Sigmoid colon (tissue), 7 donors: ENCODE results near the gene ACSS2. TPM values are rescaled to one million over a fixed set of nuclear protein-coding genes. Genes with fewer than 3 reads are reported as not detected.
"Not testable (repeated sequence)": the region's sequence is repeated elsewhere in the genome, so short reads cannot be mapped to it uniquely, and the experiment has no call there.

ENCODE experiments used
- DNase-seq: peaks from one replicate; pipeline ENCODE4 v3.0.0-alpha.2; 2019
- H3K27ac ChIP-seq, 4 donors: fragments of 200-600 bp; sonication (generic); one replicate each; pipeline ENCODE4 v1.5.1; 2016 to 2019; ENCODE audit warnings: mild to moderate bottlenecking in 1 of 4
- H3K27me3 ChIP-seq, 3 donors: fragments of 200-600 bp; sonication (generic); one replicate each; pipeline ENCODE4 v1.5.1; 2019; ENCODE audit warnings: mild to moderate bottlenecking in 1 of 3
- H3K36me3 ChIP-seq, 4 donors: fragments of 200-600 bp; sonication (generic); one replicate each; pipeline ENCODE4 v1.5.1; 2016 to 2019
- H3K4me1 ChIP-seq, 4 donors: fragments of 200-600 bp; sonication (generic); one replicate each; pipeline ENCODE4 v1.5.1; 2017 to 2019
- H3K4me3 ChIP-seq, 4 donors: fragments of 200-600 bp; sonication (generic); one replicate each; pipeline ENCODE4 v1.5.1; 2017 to 2019; ENCODE audit warnings: mild to moderate bottlenecking in 2 of 4, moderate library complexity in 1 of 4
- H3K9me3 ChIP-seq, 4 donors: fragments of 200-600 bp in 3 of 4; sonication (generic) in 3 of 4; one replicate each; pipeline versions ENCODE4 v1.5.1 to v1.6.1; 2013 to 2019
- EP300 ChIP-seq, 4 donors: sonication (generic); formaldehyde crosslinking; IDR thresholded peaks; one replicate each; pipeline ENCODE4 v1.6.1; 2017; ENCODE audit warnings: antibody characterized with exemption in 4 of 4
- POLR2A ChIP-seq, 2 donors: fragments of 450-650 bp; IDR thresholded peaks; one replicate each; pipeline ENCODE4 v1.6.1; 2016; ENCODE audit warnings: antibody characterized with exemption in 2 of 2, mild to moderate bottlenecking in 2 of 2, moderate library complexity in 2 of 2
- POLR2AphosphoS5 ChIP-seq, 4 donors: sonication (generic); formaldehyde crosslinking; IDR thresholded peaks; one replicate each; pipeline ENCODE4 v1.6.1; 2017; ENCODE audit warnings: antibody characterized with exemption in 4 of 4
- WGBS, 2 donors: extraction: QIAGEN DNeasy Blood & Tissue Kit; methylation state at CpG; one replicate each; pipeline ENCODE4 v1.1.7; 2013; 5-methylcytosine and 5-hydroxymethylcytosine counted together
- intact Hi-C: fragments of 100-400 bp; cut with DNase I; formaldehyde crosslinking; loops from one replicate; pipeline ENCODE4 v1.15.1; 2023
- polyA plus RNA-seq, 3 donors: library from polyadenylated mRNA; stranded (reverse); fragments of 200-250 nt; gene quantifications; one replicate each; pipeline ENCODE4 v1.2.3, GENCODE V29; 2013
- total RNA-seq, 4 donors: library from RNA; depleted of rRNA; stranded (reverse); fragments of >200 nt; gene quantifications; one replicate each; pipeline ENCODE4 v1.1.0, GENCODE V29; 2016
- TF ChIP-seq, protein P1 (sequence below), 4 experiments: fragments of 450-650 bp in 3 of 4; fragments of 200-600 bp in 1 of 4; IDR thresholded peaks; one replicate each; pipeline ENCODE4 v1.5.1; 2016 to 2019; ENCODE audit warnings: antibody characterized with exemption in 4 of 4, mild to moderate bottlenecking in 3 of 4, moderate library complexity in 2 of 4
- donor health status: healthy with polysubstance abuse.
- donor health status: Bipolar disorder and iron deficiency.
- donor health status: healthy.

The ACSS2 gene
- total and polyA plus RNA-seq, 7 donors, result 29.7 to 232 (median 70.1) TPM

DNA sequence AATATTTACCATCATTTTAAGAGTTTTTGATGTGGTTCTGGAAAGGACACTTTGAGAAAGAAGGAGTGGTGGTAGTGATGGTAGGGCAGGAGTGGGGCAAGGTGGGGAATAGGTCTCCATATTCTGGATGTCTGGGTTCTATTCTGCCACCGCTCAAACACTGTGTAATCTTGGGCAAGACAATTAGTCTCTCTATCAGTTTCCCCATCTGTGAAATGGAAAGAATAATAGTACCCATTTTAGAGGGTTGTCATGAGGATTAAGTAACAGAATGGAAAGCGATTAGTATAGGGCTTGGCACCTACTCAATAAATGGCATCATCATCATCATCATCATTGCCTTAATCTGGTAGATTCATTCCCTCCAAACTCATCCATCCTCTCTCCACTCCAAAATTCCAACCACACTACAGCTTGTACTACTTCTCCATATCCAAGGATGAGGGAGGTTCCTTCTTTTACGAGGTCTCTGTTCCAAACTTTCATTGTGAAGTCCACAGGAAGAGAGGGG, 2.8 kb upstream of the ACSS2 start:
- intact Hi-C loops, result loop anchor here (1.0 to 5.0 kb wide), 3 partner anchors 46 to 404 kb away; partner anchors contain the start of genes MMP24OS and NCOA6
- H3K4me1 ChIP-seq, result peaks cover 0 to 57% (median 41%) of the 10 kb centered on the region in 4 donors
- H3K27ac ChIP-seq, result peak overlapping the region; percentile 79 to 81 (median 80)
- TF ChIP-seq, protein P1, sequence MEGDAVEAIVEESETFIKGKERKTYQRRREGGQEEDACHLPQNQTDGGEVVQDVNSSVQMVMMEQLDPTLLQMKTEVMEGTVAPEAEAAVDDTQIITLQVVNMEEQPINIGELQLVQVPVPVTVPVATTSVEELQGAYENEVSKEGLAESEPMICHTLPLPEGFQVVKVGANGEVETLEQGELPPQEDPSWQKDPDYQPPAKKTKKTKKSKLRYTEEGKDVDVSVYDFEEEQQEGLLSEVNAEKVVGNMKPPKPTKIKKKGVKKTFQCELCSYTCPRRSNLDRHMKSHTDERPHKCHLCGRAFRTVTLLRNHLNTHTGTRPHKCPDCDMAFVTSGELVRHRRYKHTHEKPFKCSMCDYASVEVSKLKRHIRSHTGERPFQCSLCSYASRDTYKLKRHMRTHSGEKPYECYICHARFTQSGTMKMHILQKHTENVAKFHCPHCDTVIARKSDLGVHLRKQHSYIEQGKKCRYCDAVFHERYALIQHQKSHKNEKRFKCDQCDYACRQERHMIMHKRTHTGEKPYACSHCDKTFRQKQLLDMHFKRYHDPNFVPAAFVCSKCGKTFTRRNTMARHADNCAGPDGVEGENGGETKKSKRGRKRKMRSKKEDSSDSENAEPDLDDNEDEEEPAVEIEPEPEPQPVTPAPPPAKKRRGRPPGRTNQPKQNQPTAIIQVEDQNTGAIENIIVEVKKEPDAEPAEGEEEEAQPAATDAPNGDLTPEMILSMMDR (IDR thresholded peaks at IDR 0.05), result no peak
- TF ChIP-seq POLR2A (IDR thresholded peaks at IDR 0.05) (no peak), POLR2AphosphoS5 (IDR thresholded peaks at IDR 0.05) (no peak)
- peak overlapping the region in 1 of 4 donors; percentile 72 for H3K4me3 ChIP-seq
- no peak for DNase-seq
- no peaks in the 10 kb centered on the region for H3K27me3 ChIP-seq
- 56 to 59% methylated on average over 3 of the region's 3 CpGs for WGBS, 2 donors
- no peaks in the 10 kb centered on the region for H3K36me3 ChIP-seq
- no peaks in the 10 kb centered on the region for H3K9me3 ChIP-seq

DNA sequence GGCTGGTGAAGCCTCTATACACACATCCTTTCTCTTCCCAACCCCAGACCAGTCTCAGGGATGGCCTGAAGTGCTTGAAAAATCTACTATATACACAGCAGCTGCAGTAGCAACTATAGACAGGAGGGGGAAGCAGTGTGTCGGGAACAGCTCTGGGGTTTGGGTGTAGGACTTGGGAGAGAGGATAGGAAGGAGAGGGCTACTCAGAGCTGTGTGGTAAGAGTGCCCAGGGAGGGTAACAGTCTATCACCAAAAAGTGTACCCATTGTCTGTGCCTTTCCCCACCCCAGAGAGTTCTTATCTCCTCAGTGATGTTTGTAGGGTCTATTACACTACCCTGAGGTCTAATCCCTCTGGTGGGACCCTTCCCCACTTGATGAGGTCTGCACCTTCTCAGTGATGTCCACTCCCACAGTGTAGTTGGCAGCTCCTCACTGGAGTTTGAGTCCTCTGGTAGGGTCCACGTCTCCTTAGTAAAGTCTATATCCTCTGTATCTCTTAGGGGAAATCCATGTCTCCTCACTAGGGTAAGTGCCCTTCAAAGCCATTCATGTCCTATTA, 2.2 kb upstream of the ACSS2 start:
- Histone ChIP-seq H3K27ac (peak overlapping the region; percentile 86 to 93 (median 92)), H3K36me3 (no peaks in the 10 kb centered on the region), H3K4me3 (no peak overlapping the region), H3K9me3 (no peaks in the 10 kb centered on the region), H3K4me1 (peaks cover 0 to 57% (median 41%) of the 10 kb centered on the region in 4 donors), H3K27me3 (no peaks in the 10 kb centered on the region)
- intact Hi-C loops, result loop anchor here (1.0 to 5.0 kb wide), 3 partner anchors 47 to 403 kb away; partner anchors contain the start of genes MMP24OS and NCOA6
- TF ChIP-seq POLR2A (IDR thresholded peaks at IDR 0.05) (no peak), EP300 (IDR thresholded peaks at IDR 0.05) (no peak), POLR2AphosphoS5 (IDR thresholded peaks at IDR 0.05) (no peak)
- TF ChIP-seq, protein P1 (IDR thresholded peaks at IDR 0.05), result peak; percentile 88 to 93 (median 92)
- 8 to 30% methylated on average over 2 of the region's 2 CpGs for WGBS, 2 donors
- peak; percentile 88 for DNase-seq

DNA sequence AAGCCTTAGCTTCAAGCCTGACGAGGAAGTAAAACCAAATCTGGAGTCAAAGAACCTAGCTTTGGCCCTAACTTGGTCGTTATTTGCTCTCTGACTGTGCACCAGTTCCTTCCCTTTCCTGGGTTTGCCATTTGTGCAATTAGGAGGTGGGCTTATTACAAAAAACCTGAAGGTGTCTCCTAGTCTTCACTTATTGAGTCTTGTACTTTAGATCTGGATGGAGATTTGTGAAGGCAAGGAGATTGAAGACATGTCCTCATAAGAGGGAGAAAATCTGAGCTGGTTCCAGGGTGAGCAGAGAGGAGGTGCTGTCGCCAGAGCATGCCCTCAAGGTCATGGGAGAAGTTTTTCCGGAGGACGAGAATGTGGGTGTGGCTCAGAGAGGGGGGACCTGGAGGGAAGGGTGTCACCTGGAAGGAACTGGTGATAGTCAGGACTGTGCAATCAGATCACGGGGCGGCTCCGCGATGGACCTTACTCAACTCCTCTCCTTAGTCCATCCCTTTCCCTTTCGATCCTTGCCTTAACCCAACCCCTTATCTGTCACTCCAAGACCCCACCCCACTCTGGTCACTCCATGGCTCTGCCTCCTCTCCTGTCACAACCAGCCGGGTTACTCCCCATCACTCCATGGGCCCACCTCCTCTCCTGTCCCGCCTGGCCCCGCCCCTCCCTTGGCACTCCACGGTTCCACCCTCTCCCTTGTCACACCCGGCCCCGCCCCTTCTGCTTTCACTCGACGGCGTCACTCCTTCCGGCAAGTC, 588 bp upstream of the ACSS2 start:
- Histone ChIP-seq H3K9me3 (no peaks in the 10 kb centered on the region), H3K27me3 (no peaks in the 10 kb centered on the region), H3K27ac (peak overlapping the region; percentile 86 to 93 (median 92)), H3K4me3 (peak overlapping the region; percentile 76 to 94 (median 86)), H3K4me1 (peaks cover 0 to 57% (median 43%) of the 10 kb centered on the region in 4 donors), H3K36me3 (no peaks in the 10 kb centered on the region)
- peak; percentile 100 for DNase-seq
- TF ChIP-seq POLR2A (IDR thresholded peaks at IDR 0.05) (no peak), EP300 (IDR thresholded peaks at IDR 0.05) (no peak), POLR2AphosphoS5 (IDR thresholded peaks at IDR 0.05) (no peak)
- TF ChIP-seq, protein P1 (IDR thresholded peaks at IDR 0.05), result no peak
- intact Hi-C loops, result loop anchor here (2.0 kb wide), 1 partner anchor 217 kb away; the partner anchor contains the start of gene TRPC4AP
- 3 to 6% methylated on average over 20 of the region's 20 CpGs for WGBS, 2 donors

DNA sequence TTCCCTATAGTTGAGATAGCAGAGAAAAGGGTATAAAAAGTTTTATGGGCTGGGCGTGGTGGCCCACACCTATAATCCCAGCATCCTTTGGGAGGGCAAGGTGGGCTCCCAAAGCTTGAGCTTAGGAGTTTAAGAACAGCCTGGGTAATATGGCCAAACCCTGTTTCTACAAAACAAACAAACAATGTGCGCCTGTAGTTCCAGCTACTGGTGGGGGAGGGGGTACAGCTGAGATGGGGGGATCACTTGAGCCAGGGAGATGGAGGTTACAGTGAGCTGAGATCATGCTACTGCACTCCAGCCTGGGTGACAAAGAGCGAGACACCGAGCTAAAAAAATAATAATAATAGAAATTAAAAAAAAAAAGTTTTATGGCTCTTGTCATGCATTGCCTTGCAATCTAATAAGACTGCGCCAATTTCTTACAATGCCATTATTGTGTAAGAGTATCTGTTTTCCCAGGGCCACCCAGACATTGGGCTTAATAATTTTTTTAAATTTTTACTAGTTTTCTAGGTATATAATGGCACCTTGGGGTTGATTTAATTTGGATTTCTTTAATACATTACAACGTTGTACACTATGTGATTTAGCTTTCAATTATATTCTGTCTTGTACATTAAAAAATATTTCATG, 3.9 kb downstream of the ACSS2 start:
- intact Hi-C loops, result no loop called here
- H3K4me1 ChIP-seq, result peaks cover 0 to 24% (median 15%) of the 10 kb centered on the region in 4 donors
- no peak overlapping the region for H3K27ac ChIP-seq
- 21 to 69% methylated on average over 6 of the region's 6 CpGs for WGBS, 2 donors
- DNase-seq, result no peak
- H3K4me3 ChIP-seq, result no peak overlapping the region
- TF ChIP-seq POLR2AphosphoS5 (IDR thresholded peaks at IDR 0.05), result no peak
- TF ChIP-seq POLR2A (IDR thresholded peaks at IDR 0.05), result no peak
- TF ChIP-seq, protein P1 (IDR thresholded peaks at IDR 0.05), result no peak
- TF ChIP-seq EP300 (IDR thresholded peaks at IDR 0.05), result no peak
- no peaks in the 10 kb centered on the region for H3K9me3 ChIP-seq
- H3K36me3 ChIP-seq, result peaks cover 11 to 27% (median 14%) of the 10 kb centered on the region in 4 donors
- H3K27me3 ChIP-seq, result no peaks in the 10 kb centered on the region

DNA sequence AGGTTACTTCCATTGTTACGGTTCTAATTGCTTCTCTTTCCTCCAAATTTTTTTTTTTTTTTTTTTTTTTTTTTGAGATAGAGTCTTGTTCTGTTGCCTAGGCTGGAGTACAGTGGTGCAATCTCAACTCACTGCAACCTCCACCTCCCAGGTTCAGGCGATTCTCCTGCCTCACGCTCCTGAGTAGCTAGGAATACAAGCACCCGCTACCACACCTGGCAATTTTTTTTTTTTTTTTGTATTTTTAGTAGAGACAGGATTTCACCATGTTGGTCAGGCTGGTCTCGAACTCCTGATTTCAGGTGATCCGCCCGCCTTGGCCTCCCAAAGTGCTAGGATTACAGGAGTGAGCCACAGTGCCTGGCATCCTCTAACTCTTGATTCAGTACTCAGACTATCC, 4.6 kb downstream of the ACSS2 start:
- Histone ChIP-seq H3K36me3 (peaks cover 11 to 33% (median 14%) of the 10 kb centered on the region in 4 donors), H3K4me1 (peaks cover 0 to 19% (median 11%) of the 10 kb centered on the region in 4 donors)

More for the DNA sequence above, 4.6 kb downstream of the ACSS2 start:
- H3K27me3 ChIP-seq, DNase-seq, H3K4me3 ChIP-seq, H3K9me3 ChIP-seq, H3K27ac ChIP-seq, intact Hi-C loops: not testable (repeated sequence)
- WGBS, 2 donors, result 79 to 83% methylated on average over 7 of the region's 7 CpGs
